Keratinocyte (primary cell): Measurements from ENCODE around the gene TTC9B.

Experiments
- EZH2 ChIP-seq: IDR thresholded peaks from one replicate; pipeline ENCODE4 v1.6.1; 2012; ENCODE audit warnings: inconsistent platforms, mild to moderate bottlenecking, low read length, moderate library complexity
- TF ChIP-seq, protein P1 (sequence below), 3 experiments: IDR thresholded peaks in 1 of 3; conservative IDR thresholded peaks in 1 of 3; optimal IDR thresholded peaks in 1 of 3; 2 replicates in 2 of 3; 3 replicates in 1 of 3; pipeline versions ENCODE3 to v1.5.1; 2011; ENCODE audit warnings: low read length in 3 of 3, mild to moderate bottlenecking in 3 of 3, moderate library complexity in 2 of 3, control low read depth in 1 of 3, inconsistent platforms in 1 of 3; ENCODE audit not compliant: insufficient read depth in 2 of 3; ENCODE audit errors: extremely low read depth in 1 of 3

DNA sequence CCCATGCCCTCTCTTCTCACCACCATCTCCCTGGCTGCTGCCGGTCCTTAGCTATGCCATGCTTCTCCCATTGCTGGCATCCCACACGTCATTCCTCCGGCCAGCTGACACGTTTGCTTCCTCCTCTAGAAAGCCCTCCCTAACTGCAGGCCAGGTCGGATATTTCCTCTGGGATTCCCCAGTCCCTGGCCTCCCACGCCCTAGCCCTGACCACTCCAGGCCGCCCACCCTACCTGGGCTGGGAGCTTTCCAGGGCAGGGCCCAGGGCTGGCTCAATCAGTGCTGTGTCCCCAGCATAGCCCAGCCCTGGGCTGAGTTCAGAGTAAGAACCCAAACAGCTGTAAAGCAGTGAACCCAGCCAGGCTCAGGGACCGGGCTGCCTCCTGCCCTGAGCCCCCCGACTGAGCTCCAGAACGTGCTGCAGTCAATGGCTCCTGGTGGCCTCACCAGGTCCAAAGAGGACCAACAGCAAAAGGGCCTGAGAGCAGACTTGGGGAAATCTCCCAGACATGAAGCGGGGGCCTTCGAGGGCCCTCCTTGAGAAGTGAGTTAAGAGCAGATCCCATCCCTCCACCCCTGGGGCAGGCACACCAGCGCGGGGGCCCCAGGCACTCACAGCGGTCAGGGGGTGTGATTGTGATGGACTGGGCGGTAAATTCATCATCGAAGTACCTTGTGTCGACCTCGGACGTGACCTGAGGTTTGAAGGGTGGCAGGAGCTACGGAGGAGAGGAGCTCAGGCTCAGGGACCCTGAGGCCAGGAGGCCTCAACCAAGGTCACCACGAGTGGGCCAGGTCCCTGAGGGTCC is 16.4 kb upstream of the TTC9B start:
- TF ChIP-seq, protein P1, sequence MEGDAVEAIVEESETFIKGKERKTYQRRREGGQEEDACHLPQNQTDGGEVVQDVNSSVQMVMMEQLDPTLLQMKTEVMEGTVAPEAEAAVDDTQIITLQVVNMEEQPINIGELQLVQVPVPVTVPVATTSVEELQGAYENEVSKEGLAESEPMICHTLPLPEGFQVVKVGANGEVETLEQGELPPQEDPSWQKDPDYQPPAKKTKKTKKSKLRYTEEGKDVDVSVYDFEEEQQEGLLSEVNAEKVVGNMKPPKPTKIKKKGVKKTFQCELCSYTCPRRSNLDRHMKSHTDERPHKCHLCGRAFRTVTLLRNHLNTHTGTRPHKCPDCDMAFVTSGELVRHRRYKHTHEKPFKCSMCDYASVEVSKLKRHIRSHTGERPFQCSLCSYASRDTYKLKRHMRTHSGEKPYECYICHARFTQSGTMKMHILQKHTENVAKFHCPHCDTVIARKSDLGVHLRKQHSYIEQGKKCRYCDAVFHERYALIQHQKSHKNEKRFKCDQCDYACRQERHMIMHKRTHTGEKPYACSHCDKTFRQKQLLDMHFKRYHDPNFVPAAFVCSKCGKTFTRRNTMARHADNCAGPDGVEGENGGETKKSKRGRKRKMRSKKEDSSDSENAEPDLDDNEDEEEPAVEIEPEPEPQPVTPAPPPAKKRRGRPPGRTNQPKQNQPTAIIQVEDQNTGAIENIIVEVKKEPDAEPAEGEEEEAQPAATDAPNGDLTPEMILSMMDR (optimal IDR thresholded peaks at IDR 0.05 in 1 of 3, IDR thresholded peaks at IDR 0.05 in 1 of 3, conservative IDR thresholded peaks at IDR 0.05 in 1 of 3; ENCODE audit: extremely low read depth in 1 of 3, insufficient read depth in 2 of 3, low read length in 3 of 3), result no peak
- TF ChIP-seq EZH2, result no peak
